Spleen (tissue), 11 donors: ENCODE measurements around the gene SMCO1. TPM values are rescaled to one million over a fixed set of nuclear protein-coding genes. Genes with fewer than 3 reads are reported as not detected.
A peak's percentile ranks its signal among the peaks of the same experiment; 100 is the strongest.
"Not testable (repeated sequence)": the region's sequence is repeated elsewhere in the genome, so short reads cannot be mapped to it uniquely, and the experiment has no call there.

ENCODE experiments used
- DNase-seq: peaks from one replicate; pipeline ENCODE4 v3.0.0-alpha.2; 2020
- H3K27ac ChIP-seq, 8 donors: fragments of 200-600 bp; sonication (generic) in 7 of 8; 1 replicate in 4 of 8; 2 replicates in 4 of 8; pipeline versions ENCODE4 v1.5.0 to v1.8.0; 2016 to 2021; ENCODE audit warnings: inconsistent platforms in 4 of 8, mild to moderate bottlenecking in 4 of 8, moderate library complexity in 1 of 8
- H3K27me3 ChIP-seq, 7 donors: fragments of 200-600 bp; sonication (generic) in 6 of 7; replicated peaks in 1 of 7; 1 replicate in 4 of 7; 2 replicates in 3 of 7; pipeline versions ENCODE4 v1.5.0 to v1.8.0; 2016 to 2021; ENCODE audit warnings: inconsistent platforms in 3 of 7, mild to moderate bottlenecking in 1 of 7
- H3K36me3 ChIP-seq, 6 donors: fragments of 200-600 bp; sonication (generic) in 5 of 6; 1 replicate in 4 of 6; 2 replicates in 2 of 6; pipeline versions ENCODE4 v1.5.0 to v1.8.0; 2016 to 2021; ENCODE audit warnings: inconsistent platforms in 2 of 6
- H3K4me1 ChIP-seq, 6 donors: fragments of 200-600 bp; sonication (generic) in 5 of 6; 1 replicate in 3 of 6; 2 replicates in 3 of 6; pipeline versions ENCODE4 v1.5.0 to v1.8.0; 2016 to 2021; ENCODE audit warnings: inconsistent platforms in 3 of 6
- H3K4me3 ChIP-seq, 8 donors: fragments of 200-600 bp; sonication (generic) in 7 of 8; 1 replicate in 4 of 8; 2 replicates in 4 of 8; pipeline versions ENCODE4 v1.5.0 to v1.8.0; 2016 to 2021; ENCODE audit warnings: inconsistent platforms in 4 of 8, mild to moderate bottlenecking in 4 of 8, moderate library complexity in 2 of 8
- H3K9me3 ChIP-seq, 8 donors: fragments of 200-600 bp; sonication (generic) in 7 of 8; 1 replicate in 4 of 8; 2 replicates in 4 of 8; pipeline versions ENCODE4 v1.5.0 to v1.8.0; 2016 to 2021; ENCODE audit warnings: inconsistent platforms in 4 of 8
- CTCF ChIP-seq, 11 experiments: fragments of 200-600 bp in 7 of 11; fragments of 450-650 bp in 4 of 11; sonication (generic) in 4 of 11; IDR thresholded peaks in 8 of 11; conservative IDR thresholded peaks in 3 of 11; 1 replicate in 7 of 11; 2 replicates in 4 of 11; pipeline versions ENCODE4 v1.4.0 to v1.8.0; 2016 to 2021; ENCODE audit warnings: antibody characterized with exemption in 11 of 11, inconsistent platforms in 4 of 11, mild to moderate bottlenecking in 1 of 11
- POLR2A ChIP-seq, 3 donors: fragments of 450-650 bp; IDR thresholded peaks; one replicate each; pipeline ENCODE4 v1.5.1; 2017; ENCODE audit warnings: antibody characterized with exemption in 3 of 3, mild to moderate bottlenecking in 1 of 3
- POLR2AphosphoS5 ChIP-seq, 3 donors: sonication (generic); formaldehyde crosslinking; IDR thresholded peaks; one replicate each; pipeline ENCODE4 v1.5.1; 2017; ENCODE audit warnings: antibody characterized with exemption in 3 of 3
- WGBS, 5 donors: extraction: QIAGEN DNeasy Blood & Tissue Kit in 3 of 5; methylation state at CpG; one replicate each; pipeline versions ENCODE4 v1.1.5 to v1.1.7; 2013 to 2018; 5-methylcytosine and 5-hydroxymethylcytosine counted together
- intact Hi-C: fragments of 100-400 bp; cut with DNase I; formaldehyde crosslinking; loops from one replicate; pipeline ENCODE4 v1.15.0; 2023; ENCODE audit warnings: low total_unique reads
- polyA plus RNA-seq, 3 donors: library from polyadenylated mRNA; stranded (reverse); fragments of 200-250 nt; gene quantifications; one replicate each; pipeline ENCODE4 v1.2.1, GENCODE V29; 2013
- total RNA-seq, 7 donors: library from RNA; depleted of rRNA in 3 of 7; stranded (reverse); fragments of >200 nt in 3 of 7; fragmentation: NEBNext Ultra II Directional in 4 of 7; extraction: Animal tissue kit (Norgen Biotek cat#: 25700) in 4 of 7; gene quantifications; one replicate each; pipeline versions ENCODE4 v1.1.0 to v1.2.1, GENCODE V29; 2016 to 2021
- donor health status: healthy with polysubstance abuse.
- donor health status: DM: no; HTN: no; CAD: no; lungs with moderate emphysema.
- donor health status: DM: no; HTN: no; CAD: no.
- donor health status: Bipolar disorder and iron deficiency.
- donor health status: healthy.
- donor health status: DM: no; HTN: no; CAD: no.
- donor health status: DM: yes; HTN: yes; CAD: no.

The SMCO1 gene
- total and polyA plus RNA-seq, 10 donors, result not detected

DNA sequence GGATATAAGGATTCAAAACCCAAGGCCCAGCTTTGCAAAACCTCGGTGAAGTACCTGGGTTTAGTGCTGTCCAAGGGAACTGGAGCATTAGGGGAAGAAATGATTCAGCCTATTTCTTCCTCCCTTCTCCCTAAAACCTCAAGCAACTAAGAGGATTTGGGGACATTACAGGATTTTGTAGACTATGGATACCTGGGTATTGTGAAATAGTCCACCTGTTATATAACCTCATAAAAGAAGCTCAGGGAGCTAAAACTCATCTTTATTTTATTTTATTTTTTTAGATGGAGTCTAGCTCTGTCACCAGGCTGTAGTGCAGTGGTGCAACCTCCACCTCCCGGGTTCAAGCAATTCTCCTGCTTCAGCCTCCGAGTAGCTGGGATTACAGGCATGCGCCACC, 8.7 kb upstream of the SMCO1 start:
- WGBS, 5 donors, result 91 to 98% (median 94%) methylated on average over 4 of the region's 4 CpGs
- Histone ChIP-seq H3K4me3 (no peak overlapping the region), H3K9me3 (peaks cover 15 to 44% (median 41%) of the 10 kb centered on the region in 8 donors), H3K4me1 (peaks cover 0 to 10% (median 2%) of the 10 kb centered on the region in 6 donors), H3K36me3 (no peaks in the 10 kb centered on the region), H3K27me3 (peaks cover 0 to 8% (median 0%) of the 10 kb centered on the region in 7 donors), H3K27ac (no peak overlapping the region)
- intact Hi-C loops, result loop anchor here (5.0 kb wide), 1 partner anchor 272 kb away; no protein-coding TSS in a partner anchor
- TF ChIP-seq CTCF (IDR thresholded peaks at IDR 0.05 in 8 of 11, conservative IDR thresholded peaks at IDR 0.05 in 3 of 11) (no peak), POLR2AphosphoS5 (IDR thresholded peaks at IDR 0.05) (no peak), POLR2A (IDR thresholded peaks at IDR 0.05) (no peak)
- DNase-seq, result no peak

DNA sequence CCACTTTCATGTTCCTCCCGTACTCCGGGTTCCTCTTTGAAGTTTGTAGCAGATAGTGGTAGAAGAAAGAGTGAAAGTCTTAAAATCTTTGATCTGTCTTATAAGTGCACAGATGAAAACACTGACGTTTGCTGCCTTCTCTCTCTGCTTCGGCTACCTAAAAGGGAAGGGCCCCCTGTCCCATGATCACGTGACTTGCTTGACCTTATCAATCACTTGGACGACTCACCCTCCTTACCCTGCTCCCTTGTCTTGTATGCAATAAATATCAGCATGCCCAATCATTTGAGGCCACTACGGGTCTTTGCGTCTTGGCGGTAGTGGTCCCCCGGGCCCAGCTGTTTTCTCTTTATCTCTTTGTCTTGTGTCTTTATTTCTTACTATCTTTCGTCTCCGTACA, 6.1 kb upstream of the SMCO1 start:
- not testable (repeated sequence) for H3K36me3 ChIP-seq, H3K4me3 ChIP-seq, DNase-seq, H3K4me1 ChIP-seq, H3K27me3 ChIP-seq, H3K27ac ChIP-seq
- 83 to 95% (median 90%) methylated on average over 12 of the region's 12 CpGs for WGBS, 5 donors
- intact Hi-C loops, result loop anchor here (5.0 kb wide), 1 partner anchor 269 kb away; no protein-coding TSS in a partner anchor
- peaks cover 15 to 70% (median 66%) of the 10 kb centered on the region in 8 donors for H3K9me3 ChIP-seq

GRCh38 chr3:196519718-196520082, 4.6 kb upstream of the SMCO1 start:
- no peak overlapping the region for H3K27ac ChIP-seq
- no peak for TF ChIP-seq CTCF (IDR thresholded peaks at IDR 0.05 in 8 of 11, conservative IDR thresholded peaks at IDR 0.05 in 3 of 11)
- H3K9me3 ChIP-seq, result peaks cover 15 to 72% (median 68%) of the 10 kb centered on the region in 8 donors
- H3K27me3 ChIP-seq, result no peaks in the 10 kb centered on the region
- no peaks in the 10 kb centered on the region for H3K36me3 ChIP-seq
- WGBS, 5 donors, result 78 to 86% (median 86%) methylated on average over 5 of the region's 5 CpGs
- intact Hi-C loops, result loop anchor here (5.0 kb wide), 1 partner anchor 267 kb away; no protein-coding TSS in a partner anchor
- no peak for DNase-seq
- H3K4me3 ChIP-seq, result no peak overlapping the region
- no peaks in the 10 kb centered on the region for H3K4me1 ChIP-seq

- Histone ChIP-seq H3K27ac (no peak overlapping the region), H3K4me1 (no peaks in the 10 kb centered on the region), H3K27me3 (no peaks in the 10 kb centered on the region), H3K36me3 (no peaks in the 10 kb centered on the region), H3K9me3 (peaks cover 15 to 73% (median 68%) of the 10 kb centered on the region in 8 donors), H3K4me3 (no peak overlapping the region)
- DNase-seq, result no peak
- intact Hi-C loops, result no loop called here
- TF ChIP-seq POLR2A (IDR thresholded peaks at IDR 0.05), result no peak
- TF ChIP-seq CTCF (IDR thresholded peaks at IDR 0.05 in 8 of 11, conservative IDR thresholded peaks at IDR 0.05 in 3 of 11), result peak in 10 of 11 experiments; percentile 16 to 69 (median 46)
- 45 to 61% (median 49%) methylated on average over 12 of the region's 12 CpGs for WGBS, 5 donors
Measured at GRCh38 chr3:196518966-196519717, 4.0 kb upstream of the SMCO1 start.
